ENCODE results near the gene CHD1.

DNA sequence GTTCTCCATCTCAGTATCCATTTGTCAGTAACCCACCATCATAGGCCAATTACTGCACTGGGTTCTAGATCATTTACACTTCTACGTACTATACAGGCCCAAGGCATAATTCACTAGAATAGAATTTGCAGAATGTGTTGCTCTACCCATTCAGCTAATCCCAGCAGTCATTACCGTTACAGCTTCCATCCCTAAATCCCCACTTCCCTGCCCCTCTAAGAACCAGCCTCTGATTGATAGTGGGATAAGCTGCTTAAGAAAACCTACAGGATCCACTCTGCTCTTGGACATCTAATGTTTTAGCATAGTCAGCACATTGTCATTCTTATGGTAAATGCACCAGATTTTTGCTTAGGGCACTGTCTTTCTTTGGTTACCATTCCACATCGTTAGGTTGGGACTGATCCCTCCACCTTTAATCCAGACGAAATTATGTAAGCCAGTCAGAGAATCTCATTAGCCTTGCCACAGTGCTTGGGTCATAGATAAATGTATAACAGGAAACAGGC is 39.3 kb upstream of the CHD1 start:
- TF ChIP-seq, protein P1, sequence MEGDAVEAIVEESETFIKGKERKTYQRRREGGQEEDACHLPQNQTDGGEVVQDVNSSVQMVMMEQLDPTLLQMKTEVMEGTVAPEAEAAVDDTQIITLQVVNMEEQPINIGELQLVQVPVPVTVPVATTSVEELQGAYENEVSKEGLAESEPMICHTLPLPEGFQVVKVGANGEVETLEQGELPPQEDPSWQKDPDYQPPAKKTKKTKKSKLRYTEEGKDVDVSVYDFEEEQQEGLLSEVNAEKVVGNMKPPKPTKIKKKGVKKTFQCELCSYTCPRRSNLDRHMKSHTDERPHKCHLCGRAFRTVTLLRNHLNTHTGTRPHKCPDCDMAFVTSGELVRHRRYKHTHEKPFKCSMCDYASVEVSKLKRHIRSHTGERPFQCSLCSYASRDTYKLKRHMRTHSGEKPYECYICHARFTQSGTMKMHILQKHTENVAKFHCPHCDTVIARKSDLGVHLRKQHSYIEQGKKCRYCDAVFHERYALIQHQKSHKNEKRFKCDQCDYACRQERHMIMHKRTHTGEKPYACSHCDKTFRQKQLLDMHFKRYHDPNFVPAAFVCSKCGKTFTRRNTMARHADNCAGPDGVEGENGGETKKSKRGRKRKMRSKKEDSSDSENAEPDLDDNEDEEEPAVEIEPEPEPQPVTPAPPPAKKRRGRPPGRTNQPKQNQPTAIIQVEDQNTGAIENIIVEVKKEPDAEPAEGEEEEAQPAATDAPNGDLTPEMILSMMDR (IDR thresholded peaks at IDR 0.05): no peak
- TF ChIP-seq POLR2AphosphoS5 (IDR thresholded peaks at IDR 0.05) (no peak), POLR2A (IDR thresholded peaks at IDR 0.05) (no peak)

Measured in breast epithelium (tissue), 3 donors.